Activated naive CD4-positive, alpha-beta T cell treated with Interleukin-2 at 50 U/mL for 16 hours (primary cell): ENCODE data around the gene RAPGEF2.
"Not testable (repeated sequence)": the region's sequence is repeated elsewhere in the genome, so short reads cannot be mapped to it uniquely, and the experiment has no call there.

Experiments
- DNase-seq: peaks from one replicate; pipeline ENCODE4 v3.0.0-alpha.2; 2020

Gene RAPGEF2

GRCh38 chr4:159283696-159284095 is 180.8 kb downstream of the RAPGEF2 start:
- DNase-seq = no peak

DNA sequence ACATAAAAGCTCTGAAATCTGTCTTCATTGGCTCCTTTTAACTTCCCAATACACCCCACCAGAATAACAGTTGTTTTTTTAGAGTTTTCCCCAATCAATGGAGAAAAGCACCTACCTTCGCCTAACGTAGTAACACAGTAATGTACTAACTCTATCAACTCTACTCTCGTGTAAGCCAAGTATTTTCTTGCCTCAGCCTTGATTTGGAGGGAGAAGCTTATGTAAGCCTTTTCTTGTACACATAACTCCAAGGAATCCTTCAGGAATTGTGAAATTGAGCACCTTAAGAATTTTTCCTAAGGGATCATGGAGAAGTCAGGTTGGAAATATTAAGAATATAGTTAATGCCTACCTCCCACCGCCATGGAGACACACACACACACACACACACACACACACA is 181.2 kb downstream of the RAPGEF2 start:
- DNase-seq = no peak

GRCh38 chr4:159284733-159285132 is 181.9 kb downstream of the RAPGEF2 start:
- no peak for DNase-seq

DNA sequence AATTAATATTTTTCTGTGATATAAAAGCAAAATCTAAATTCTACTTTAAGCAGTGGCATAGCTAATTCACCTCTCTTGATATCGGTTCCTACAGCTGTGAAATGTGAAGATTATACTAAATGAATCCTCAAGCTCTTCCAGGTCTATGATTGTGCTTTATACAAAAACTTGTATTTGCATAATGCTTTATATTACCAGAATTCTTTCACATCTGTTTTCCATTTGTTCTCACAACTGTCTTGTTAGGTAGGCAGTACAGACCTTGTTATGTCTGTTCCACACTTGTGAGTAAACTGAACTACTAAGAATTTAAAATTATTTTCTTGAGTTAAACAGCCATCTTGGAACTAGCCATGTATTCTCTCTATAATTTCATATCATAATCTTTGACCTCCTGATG is 184.9 kb downstream of the RAPGEF2 start:
- no peak for DNase-seq

- DNase-seq = no peak
These were observed 186.8 kb downstream of the RAPGEF2 start for GRCh38 chr4:159289682-159290081.

- DNase-seq = no peak
These were observed 187.6 kb downstream of the RAPGEF2 start for GRCh38 chr4:159290321-159291030.

DNA sequence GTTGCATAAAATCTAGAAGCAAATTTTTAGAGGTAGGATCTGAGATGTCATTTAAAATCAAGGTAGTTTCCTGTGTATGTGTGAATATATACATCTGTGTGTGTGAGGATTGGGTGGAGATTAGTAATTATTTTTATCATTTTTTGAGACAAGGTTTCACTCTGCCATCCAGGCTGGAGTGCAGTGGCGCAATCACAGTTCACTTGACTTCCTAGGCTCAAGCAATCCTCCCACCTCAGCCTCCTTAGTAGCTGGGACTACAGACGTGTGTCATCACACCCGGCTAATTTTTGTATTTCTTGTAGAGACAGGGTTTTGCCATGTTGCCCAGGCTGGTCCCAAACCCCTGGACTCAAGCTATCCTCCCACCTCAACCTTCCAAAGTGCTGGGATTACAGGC is 188.3 kb downstream of the RAPGEF2 start:
- no peak for DNase-seq

GRCh38 chr4:159292137-159292896 is 189.4 kb downstream of the RAPGEF2 start:
- no peak for DNase-seq

DNA sequence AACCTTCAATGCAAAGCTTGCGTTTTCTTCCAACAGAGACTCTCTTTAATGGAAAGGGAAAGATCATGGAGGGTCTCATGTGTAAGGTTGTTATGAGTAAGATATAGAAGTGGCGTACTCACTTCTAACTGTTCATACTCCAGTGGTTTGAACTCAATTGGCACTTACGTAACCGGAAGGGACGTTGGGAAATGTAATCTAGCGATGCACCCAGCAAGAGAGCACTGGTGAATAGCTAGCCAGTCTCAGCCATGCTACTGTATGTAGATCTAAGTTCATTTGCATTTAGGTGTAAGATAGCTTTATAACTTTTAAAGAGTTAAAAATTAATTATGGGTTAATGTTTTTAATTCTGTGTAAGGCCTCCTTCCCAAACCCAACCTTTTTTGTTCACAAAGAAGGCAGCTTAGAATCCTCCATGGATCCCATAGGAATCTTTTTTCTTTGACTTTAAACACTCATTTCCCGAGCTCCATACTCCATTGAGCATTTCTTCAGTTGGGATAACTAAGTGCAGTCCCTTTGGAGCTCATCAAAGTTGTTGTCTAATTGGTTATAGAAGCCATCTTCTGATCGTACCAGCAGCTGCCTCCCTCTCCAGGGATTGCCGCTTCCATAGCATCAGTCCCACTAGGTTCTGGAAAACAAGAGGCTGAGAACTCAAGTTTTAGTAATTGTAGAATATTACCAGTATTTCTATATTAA is 191.1 kb downstream of the RAPGEF2 start:
- DNase-seq = no peak

DNA sequence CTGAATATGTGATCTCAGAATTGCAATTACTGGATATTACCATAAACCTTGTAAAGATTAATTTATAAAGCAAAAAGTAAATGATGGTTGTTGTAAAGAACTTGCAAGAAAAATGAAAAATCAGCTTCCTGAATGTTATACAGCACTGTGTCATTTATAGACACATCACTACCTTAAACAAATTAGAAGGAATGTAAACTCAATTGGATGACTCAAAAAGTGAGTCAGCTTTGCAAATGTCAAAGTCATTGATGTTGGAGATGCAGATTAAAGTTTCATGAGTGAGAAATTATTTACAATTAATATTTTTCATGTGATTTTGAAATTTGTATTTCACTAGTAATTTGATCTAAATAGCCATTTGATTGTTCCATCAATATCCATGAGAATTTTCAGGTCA is 193.2 kb downstream of the RAPGEF2 start:
- no peak for DNase-seq

GRCh38 chr4:159297091-159297490 is 194.2 kb downstream of the RAPGEF2 start:
- DNase-seq = no peak

- no peak for DNase-seq
These were observed 195.6 kb downstream of the RAPGEF2 start for GRCh38 chr4:159298502-159298901.

GRCh38 chr4:159303435-159303834 is 200.6 kb downstream of the RAPGEF2 start:
- DNase-seq = no peak

DNA sequence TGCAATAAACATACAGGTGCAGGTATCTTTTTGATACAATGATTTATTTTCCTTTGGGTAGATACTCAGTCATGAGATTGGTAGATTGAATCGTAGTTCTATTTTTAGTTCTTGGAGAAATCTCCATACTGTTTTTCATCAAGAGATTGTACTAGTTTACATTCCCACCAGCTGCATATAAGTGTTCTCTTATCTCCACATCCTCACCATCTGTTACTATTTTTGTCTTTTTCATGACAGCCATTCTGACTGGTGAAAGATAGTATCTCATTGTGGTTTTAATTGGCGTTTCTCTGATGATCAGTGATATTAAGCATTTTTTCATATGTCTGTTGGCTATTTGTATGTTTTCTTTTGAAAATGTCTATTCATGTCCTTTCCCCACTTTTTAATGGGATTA is 202.2 kb downstream of the RAPGEF2 start:
- no peak for DNase-seq

- no peak for DNase-seq
These were observed 205.1 kb downstream of the RAPGEF2 start for GRCh38 chr4:159307929-159308328.

DNA sequence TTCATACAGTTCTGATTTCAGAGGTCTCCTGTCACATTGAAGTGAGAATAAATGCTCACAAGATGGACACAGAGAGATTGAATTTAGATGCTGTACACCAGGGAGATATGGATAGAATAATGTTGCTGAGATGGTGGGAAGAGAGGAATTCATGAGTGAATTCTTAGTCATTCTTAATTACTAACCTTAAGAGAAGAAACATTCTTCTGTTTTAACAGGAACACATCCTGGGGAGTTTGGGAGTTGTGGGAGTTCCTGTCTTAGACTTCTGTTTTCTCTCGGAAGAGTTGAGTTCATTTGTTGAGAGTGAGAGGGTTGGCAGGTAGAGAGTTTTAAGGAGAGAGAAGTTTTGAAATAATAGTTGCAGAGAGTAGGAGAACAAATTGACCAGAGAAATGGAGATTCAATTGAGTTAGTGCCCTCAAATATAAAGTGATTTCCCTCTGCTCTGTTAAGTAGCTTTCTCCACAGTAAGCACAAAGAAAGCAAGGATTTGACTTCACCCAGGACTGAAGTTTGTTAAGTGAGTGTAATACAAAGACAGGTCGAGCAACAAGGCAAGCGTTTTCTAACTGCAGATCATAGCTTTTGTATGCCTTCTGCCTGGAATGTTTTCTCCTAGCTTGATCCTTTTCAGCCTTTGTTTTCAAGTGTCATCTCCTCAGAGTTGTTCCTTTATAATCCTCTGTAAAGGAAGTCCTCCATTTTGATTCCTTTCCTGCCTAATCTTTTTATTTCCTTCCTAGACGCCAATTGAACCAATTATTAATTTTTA is 205.9 kb downstream of the RAPGEF2 start:
- no peak for DNase-seq

DNA sequence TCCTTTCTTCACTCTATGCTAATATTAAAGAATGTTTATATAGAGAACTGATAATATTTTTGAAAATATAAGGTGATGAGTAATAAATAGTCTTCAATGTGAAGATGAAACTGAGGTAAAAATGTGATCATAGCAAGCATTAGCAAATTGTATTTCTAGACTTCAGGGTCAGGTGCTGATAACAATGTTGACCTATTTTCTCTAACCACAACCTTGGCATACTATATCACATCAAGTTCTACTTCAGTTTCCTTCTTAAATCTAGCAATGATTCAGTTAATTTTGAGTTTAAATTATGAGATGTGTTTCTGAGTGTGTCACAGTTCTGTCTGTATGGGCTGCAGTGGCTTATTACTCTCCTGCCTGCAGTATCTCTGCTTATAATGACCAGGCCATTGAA is 209.4 kb downstream of the RAPGEF2 start:
- DNase-seq = no peak

DNA sequence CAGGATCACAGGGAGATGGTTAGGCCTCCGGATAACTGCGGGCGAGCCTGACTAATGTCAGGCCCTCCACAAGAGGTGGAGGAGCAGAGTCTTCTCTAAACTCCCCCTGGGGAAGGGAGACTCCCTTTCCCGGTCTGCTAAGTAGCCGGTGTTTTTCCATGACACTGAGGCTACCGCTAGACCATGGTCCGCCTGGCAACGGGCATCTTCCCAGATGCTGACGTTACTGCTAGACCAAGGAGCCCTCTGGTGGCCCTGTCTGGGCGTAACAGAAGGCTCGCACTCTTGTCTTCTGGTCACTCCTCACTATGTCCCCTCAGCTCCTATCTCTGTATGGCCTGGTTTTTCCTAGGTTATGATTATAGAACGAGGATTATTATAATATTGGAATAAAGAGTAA is 213.0 kb downstream of the RAPGEF2 start:
- DNase-seq = not testable (repeated sequence)

DNA sequence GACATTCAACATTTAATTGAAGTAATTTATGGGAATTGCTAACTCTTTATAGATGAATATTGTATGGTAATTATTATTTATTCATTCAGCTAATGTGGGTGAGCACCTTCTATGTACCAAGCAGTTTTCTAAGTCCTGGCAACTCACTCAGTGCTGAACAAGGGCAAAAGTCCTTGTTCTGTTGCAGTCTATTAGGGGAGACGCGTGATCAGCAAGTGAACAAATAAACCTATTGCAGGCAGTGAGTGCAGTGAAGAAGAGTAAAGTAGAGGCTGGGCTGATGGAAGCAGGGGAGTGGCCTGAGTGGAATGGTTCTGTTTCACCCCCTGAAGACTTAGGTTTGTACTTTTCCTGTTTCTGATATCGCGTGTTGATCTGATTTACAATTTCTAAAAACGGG is 214.3 kb downstream of the RAPGEF2 start:
- DNase-seq = no peak

- DNase-seq = no peak
These were observed 216.1 kb downstream of the RAPGEF2 start for GRCh38 chr4:159319027-159319426.

- DNase-seq = no peak
These were observed 223.6 kb downstream of the RAPGEF2 start for GRCh38 chr4:159326480-159326879.

GRCh38 chr4:159328766-159329165 is 225.9 kb downstream of the RAPGEF2 start:
- no peak for DNase-seq

GRCh38 chr4:159334461-159334860 is 231.6 kb downstream of the RAPGEF2 start:
- DNase-seq = no peak
